SK-N-SH (cell line): ENCODE results near the gene TMEM191C. TPM values are rescaled to one million over a fixed set of nuclear protein-coding genes. Genes with fewer than 3 reads are reported as not detected.

Source experiments
- CTCF ChIA-PET: fragments of 300-600, 350-600 bp; formaldehyde crosslinking; extraction: SDS; loops from one replicate; lab custom pipeline; 2021; lab: Yijun Ruan, JAX
- POLR2A ChIA-PET: fragments of 350-600 bp; sonication (Branson Sonifier 250); formaldehyde crosslinking; extraction: SDS; loops from one replicate; lab custom pipeline; 2020; ENCODE audit warnings: antibody characterized with exemption, inconsistent platforms; lab: Yijun Ruan, JAX
- DNase-seq: peaks from one replicate; pipeline ENCODE4 v3.0.0; 2012
- H2AFZ ChIP-seq: fragments of 200-600 bp; sonication (generic); 2 replicates; pipeline ENCODE4 v1.8.1; 2016; ENCODE audit warnings: antibody characterized with exemption, mild to moderate bottlenecking, low read depth
- H3F3A ChIP-seq: fragments of 200-600 bp; sonication (generic); replicated peaks from 2 replicates; pipeline ENCODE3; 2016; ENCODE audit warnings: antibody characterized with exemption, mild to moderate bottlenecking; ENCODE audit not compliant: insufficient read depth
- H3K27ac ChIP-seq, 2 experiments: fragments of 200-500 bp in 1 of 2; fragments of 200-600 bp in 1 of 2; sonication (Bioruptor generic) in 1 of 2; sonication (generic), shearing (Covaris generic) in 1 of 2; 2 replicates each; pipeline versions ENCODE4 v1.5.1 to v1.6.1; 2014 to 2016; ENCODE audit warnings: low read depth in 2 of 2, inconsistent platforms in 1 of 2, low read length in 1 of 2, mild to moderate bottlenecking in 1 of 2, mixed read lengths in 1 of 2
- H3K27me3 ChIP-seq: fragments of 200-600 bp; sonication (generic), shearing (Covaris generic); 2 replicates; pipeline ENCODE4 v1.6.1; 2016; ENCODE audit warnings: mixed run types; ENCODE audit not compliant: insufficient read depth
- H3K36me3 ChIP-seq, 2 experiments: fragments of 200-500 bp in 1 of 2; fragments of 200-600 bp in 1 of 2; sonication (Bioruptor generic) in 1 of 2; sonication (generic) in 1 of 2; replicated peaks in 1 of 2; 2 replicates each; pipeline versions ENCODE3 to v1.5.1; 2014 to 2016; ENCODE audit warnings: low read length in 1 of 2, mild to moderate bottlenecking in 1 of 2; ENCODE audit not compliant: insufficient read depth in 2 of 2, control insufficient read depth in 1 of 2
- H3K4me1 ChIP-seq, 2 experiments: fragments of 200-500 bp in 1 of 2; fragments of 200-600 bp in 1 of 2; sonication (Bioruptor generic) in 1 of 2; sonication (generic), shearing (Covaris generic) in 1 of 2; 2 replicates each; pipeline versions ENCODE4 v1.5.1 to v1.6.1; 2014 to 2016; ENCODE audit warnings: low read depth in 1 of 2, low read length in 1 of 2, mixed run types in 1 of 2; ENCODE audit not compliant: insufficient read depth in 2 of 2, control insufficient read depth in 1 of 2
- H3K4me2 ChIP-seq: fragments of 200-600 bp; sonication (generic), shearing (Covaris generic); 2 replicates; pipeline ENCODE4 v1.6.1; 2017; ENCODE audit warnings: mixed run types
- H3K4me3 ChIP-seq, 2 experiments: fragments of 200-500 bp in 1 of 2; fragments of 200-600 bp in 1 of 2; sonication (Bioruptor generic) in 1 of 2; sonication (generic), shearing (Covaris generic) in 1 of 2; 2 replicates each; pipeline versions ENCODE4 v1.5.1 to v1.8.1; 2014 to 2016; ENCODE audit warnings: low read depth in 2 of 2, inconsistent platforms in 1 of 2, low read length in 1 of 2, mild to moderate bottlenecking in 1 of 2, mixed read lengths in 1 of 2, moderate library complexity in 1 of 2
- H3K79me2 ChIP-seq: fragments of 200-600 bp; sonication (generic); 2 replicates; pipeline ENCODE4 v1.8.1; 2017; ENCODE audit warnings: mild to moderate bottlenecking; ENCODE audit not compliant: insufficient read depth
- H3K9ac ChIP-seq: fragments of 200-600 bp; sonication (generic); 2 replicates; pipeline ENCODE4 v1.6.1; 2017; ENCODE audit warnings: mixed run types
- H3K9me2 ChIP-seq: fragments of 200-600 bp; sonication (generic); 2 replicates; pipeline ENCODE4 v1.6.1; 2017; ENCODE audit warnings: mixed run types
- H3K9me3 ChIP-seq: fragments of 200-600 bp; sonication (generic); 2 replicates; pipeline ENCODE4 v1.6.1; 2017; ENCODE audit warnings: mixed run types, mild to moderate bottlenecking, moderate library complexity
- H4K20me1 ChIP-seq: fragments of 200-600 bp; sonication (generic); 2 replicates; pipeline ENCODE4 v1.6.1; 2017; ENCODE audit warnings: mild to moderate bottlenecking, mixed run types; ENCODE audit not compliant: insufficient read depth
- CHD2 ChIP-seq: fragments of 150-350 bp; IDR thresholded peaks from 2 replicates; pipeline ENCODE4 v1.6.1; 2018; ENCODE audit warnings: low read length; ENCODE audit not compliant: partially characterized antibody
- EZH2phosphoT487 ChIP-seq: fragments of 200-600 bp; sonication (generic); IDR thresholded peaks from 2 replicates; pipeline ENCODE4 v1.6.1; 2017; ENCODE audit warnings: low read depth, mixed run types, mild to moderate bottlenecking, antibody characterized with exemption, moderate library complexity, borderline replicate concordance
- FOXJ3 ChIP-seq: sonication (generic); formaldehyde crosslinking; IDR thresholded peaks from 2 replicates; pipeline ENCODE4 v1.5.1; 2020; ENCODE audit warnings: mild to moderate bottlenecking, missing genetic modification reagents
- GABPA ChIP-seq: IDR thresholded peaks from 2 replicates; pipeline ENCODE4 v1.4.0; 2012; ENCODE audit warnings: low read depth, mild to moderate bottlenecking
- MAX ChIP-seq: IDR thresholded peaks from 2 replicates; pipeline ENCODE4 v1.4.0; 2012; ENCODE audit warnings: low read depth
- MEF2A ChIP-seq: IDR thresholded peaks from 2 replicates; pipeline ENCODE4 v1.4.0; 2012; ENCODE audit warnings: low read depth, borderline replicate concordance
- MXI1 ChIP-seq: IDR thresholded peaks from 2 replicates; pipeline ENCODE4 v1.6.1; 2012; ENCODE audit warnings: mild to moderate bottlenecking, low read depth, low read length, improper control_type of control experiment
- NRF1 ChIP-seq: IDR thresholded peaks from 2 replicates; pipeline ENCODE4 v1.6.1; 2012; ENCODE audit warnings: low read depth, mild to moderate bottlenecking, low read length
- PBX3 ChIP-seq: IDR thresholded peaks from 2 replicates; pipeline ENCODE4; 2012
- POLR2AphosphoS5 ChIP-seq: IDR thresholded peaks from 2 replicates; pipeline ENCODE4 v1.6.1; 2012; ENCODE audit warnings: low read depth, low read length
- RAD21 ChIP-seq: IDR thresholded peaks from 2 replicates; pipeline ENCODE4 v1.6.1; 2012; ENCODE audit warnings: mild to moderate bottlenecking, low read length
- RXRA ChIP-seq: IDR thresholded peaks from 2 replicates; pipeline ENCODE4 v1.4.0; 2012; ENCODE audit warnings: low read depth, mild to moderate bottlenecking, borderline replicate concordance
- SIN3A ChIP-seq: IDR thresholded peaks from 2 replicates; pipeline ENCODE4 v1.6.1; 2012; ENCODE audit warnings: low read depth, mild to moderate bottlenecking, low read length, moderate library complexity, borderline replicate concordance
- TAF1 ChIP-seq: IDR thresholded peaks from 2 replicates; pipeline ENCODE4 v1.6.1; 2012; ENCODE audit warnings: low read depth, mild to moderate bottlenecking, low read length, moderate library complexity, borderline replicate concordance
- TCF12 ChIP-seq: IDR thresholded peaks from 2 replicates; pipeline ENCODE4 v1.4.0; 2012
- WGBS: methylation state at CpG from one replicate; pipeline ENCODE4 v1.1.6; 2017; ENCODE audit warnings: low lambda C conversion rate; 5-methylcytosine and 5-hydroxymethylcytosine counted together
- polyA plus RNA-seq, 3 experiments: library from polyadenylated mRNA; depleted of rRNA; stranded (reverse); fragments of >200 nt; gene quantifications; 2 replicates each; pipeline ENCODE4 v1.2.3, GENCODE V29; 2012
- TF ChIP-seq, protein P1 (sequence below): IDR thresholded peaks from 2 replicates; pipeline ENCODE4 v1.6.1; 2012; ENCODE audit warnings: mild to moderate bottlenecking, low read depth, low read length, moderate library complexity
- TF ChIP-seq, protein P2 (sequence below): IDR thresholded peaks from 2 replicates; pipeline ENCODE4 v1.4.0; 2012; ENCODE audit warnings: low read depth, borderline replicate concordance
- TF ChIP-seq, protein P3 (sequence below): IDR thresholded peaks from 2 replicates; pipeline ENCODE4 v1.4.0; 2012; ENCODE audit warnings: low read depth, borderline replicate concordance
- TF ChIP-seq, protein P4 (sequence below): fragments of 150-350 bp; IDR thresholded peaks from 2 replicates; pipeline ENCODE4 v1.6.1; 2017; ENCODE audit warnings: antibody characterized with exemption, low read length, low read depth, borderline replicate concordance

TMEM191C gene
- polyA plus RNA-seq, 1 of the 3 experiments (the other 2 are of a cell fraction): 3.4 TPM

DNA sequence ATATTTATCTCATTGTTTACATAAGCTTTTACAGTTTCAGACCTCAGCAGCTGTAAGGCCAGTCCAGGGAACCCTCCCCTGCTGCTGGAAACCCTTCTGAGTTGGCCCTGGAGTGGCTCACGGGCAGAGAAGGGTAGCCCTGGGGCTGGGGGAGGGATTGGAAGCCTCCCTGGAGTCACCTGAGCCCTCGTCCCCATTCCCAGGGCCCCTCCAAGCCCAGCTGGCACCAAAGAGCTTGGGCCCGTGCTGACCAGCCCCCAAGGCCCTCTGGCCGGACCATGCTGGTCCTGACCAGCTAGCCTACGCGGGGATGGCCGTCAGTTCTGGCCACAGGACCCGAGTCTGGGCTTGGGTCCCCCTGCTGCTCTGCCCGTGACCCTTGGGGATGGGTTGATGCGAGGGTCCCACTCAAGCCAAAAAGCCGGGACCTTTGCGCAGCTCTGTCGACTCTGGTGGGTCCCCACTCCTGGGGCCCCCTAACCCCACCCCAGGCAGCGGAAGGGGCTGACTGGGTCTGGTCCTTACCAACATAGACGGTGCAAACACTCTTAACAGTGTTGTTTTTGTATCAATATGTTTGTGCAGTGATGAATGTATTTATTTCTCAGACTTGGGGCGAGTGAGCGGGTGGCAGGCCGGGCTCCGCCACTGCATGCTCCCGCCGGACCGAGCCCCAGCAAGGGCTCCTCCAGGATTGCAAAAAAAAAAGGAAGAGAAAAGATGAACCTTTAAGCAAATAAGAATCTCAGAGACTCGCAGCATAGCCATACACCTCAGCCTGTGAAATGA, 17.5 kb upstream of the TMEM191C start:
- Histone ChIP-seq H2AFZ (no peak overlapping the region), H3K4me1 (peaks cover 0 to 2% of the 10 kb centered on the region in 2 experiments; a peak in 1 of 4 replicates), H4K20me1 (0 out of 2 replicates have a peak, but pooled peaks cover 3% of the 10 kb centered on the region), H3K4me2 (no peak overlapping the region), H3K27ac (no peak overlapping the region), H3K36me3 (peaks cover 0 to 21% of the 10 kb centered on the region in 2 experiments), H3K9me3 (no peaks in the 10 kb centered on the region)
- CTCF ChIA-PET: no interaction called here
- TF ChIP-seq RXRA: no peak
- TF ChIP-seq MAX: no peak
- TF ChIP-seq, protein P1, sequence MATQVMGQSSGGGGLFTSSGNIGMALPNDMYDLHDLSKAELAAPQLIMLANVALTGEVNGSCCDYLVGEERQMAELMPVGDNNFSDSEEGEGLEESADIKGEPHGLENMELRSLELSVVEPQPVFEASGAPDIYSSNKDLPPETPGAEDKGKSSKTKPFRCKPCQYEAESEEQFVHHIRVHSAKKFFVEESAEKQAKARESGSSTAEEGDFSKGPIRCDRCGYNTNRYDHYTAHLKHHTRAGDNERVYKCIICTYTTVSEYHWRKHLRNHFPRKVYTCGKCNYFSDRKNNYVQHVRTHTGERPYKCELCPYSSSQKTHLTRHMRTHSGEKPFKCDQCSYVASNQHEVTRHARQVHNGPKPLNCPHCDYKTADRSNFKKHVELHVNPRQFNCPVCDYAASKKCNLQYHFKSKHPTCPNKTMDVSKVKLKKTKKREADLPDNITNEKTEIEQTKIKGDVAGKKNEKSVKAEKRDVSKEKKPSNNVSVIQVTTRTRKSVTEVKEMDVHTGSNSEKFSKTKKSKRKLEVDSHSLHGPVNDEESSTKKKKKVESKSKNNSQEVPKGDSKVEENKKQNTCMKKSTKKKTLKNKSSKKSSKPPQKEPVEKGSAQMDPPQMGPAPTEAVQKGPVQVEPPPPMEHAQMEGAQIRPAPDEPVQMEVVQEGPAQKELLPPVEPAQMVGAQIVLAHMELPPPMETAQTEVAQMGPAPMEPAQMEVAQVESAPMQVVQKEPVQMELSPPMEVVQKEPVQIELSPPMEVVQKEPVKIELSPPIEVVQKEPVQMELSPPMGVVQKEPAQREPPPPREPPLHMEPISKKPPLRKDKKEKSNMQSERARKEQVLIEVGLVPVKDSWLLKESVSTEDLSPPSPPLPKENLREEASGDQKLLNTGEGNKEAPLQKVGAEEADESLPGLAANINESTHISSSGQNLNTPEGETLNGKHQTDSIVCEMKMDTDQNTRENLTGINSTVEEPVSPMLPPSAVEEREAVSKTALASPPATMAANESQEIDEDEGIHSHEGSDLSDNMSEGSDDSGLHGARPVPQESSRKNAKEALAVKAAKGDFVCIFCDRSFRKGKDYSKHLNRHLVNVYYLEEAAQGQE: no peak
- no peak for TF ChIP-seq SIN3A
- TF ChIP-seq POLR2AphosphoS5: no peak
- TF ChIP-seq, protein P2, sequence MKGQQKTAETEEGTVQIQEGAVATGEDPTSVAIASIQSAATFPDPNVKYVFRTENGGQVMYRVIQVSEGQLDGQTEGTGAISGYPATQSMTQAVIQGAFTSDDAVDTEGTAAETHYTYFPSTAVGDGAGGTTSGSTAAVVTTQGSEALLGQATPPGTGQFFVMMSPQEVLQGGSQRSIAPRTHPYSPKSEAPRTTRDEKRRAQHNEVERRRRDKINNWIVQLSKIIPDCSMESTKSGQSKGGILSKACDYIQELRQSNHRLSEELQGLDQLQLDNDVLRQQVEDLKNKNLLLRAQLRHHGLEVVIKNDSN: no peak
- no peak for TF ChIP-seq EZH2phosphoT487
- TF ChIP-seq, protein P3, sequence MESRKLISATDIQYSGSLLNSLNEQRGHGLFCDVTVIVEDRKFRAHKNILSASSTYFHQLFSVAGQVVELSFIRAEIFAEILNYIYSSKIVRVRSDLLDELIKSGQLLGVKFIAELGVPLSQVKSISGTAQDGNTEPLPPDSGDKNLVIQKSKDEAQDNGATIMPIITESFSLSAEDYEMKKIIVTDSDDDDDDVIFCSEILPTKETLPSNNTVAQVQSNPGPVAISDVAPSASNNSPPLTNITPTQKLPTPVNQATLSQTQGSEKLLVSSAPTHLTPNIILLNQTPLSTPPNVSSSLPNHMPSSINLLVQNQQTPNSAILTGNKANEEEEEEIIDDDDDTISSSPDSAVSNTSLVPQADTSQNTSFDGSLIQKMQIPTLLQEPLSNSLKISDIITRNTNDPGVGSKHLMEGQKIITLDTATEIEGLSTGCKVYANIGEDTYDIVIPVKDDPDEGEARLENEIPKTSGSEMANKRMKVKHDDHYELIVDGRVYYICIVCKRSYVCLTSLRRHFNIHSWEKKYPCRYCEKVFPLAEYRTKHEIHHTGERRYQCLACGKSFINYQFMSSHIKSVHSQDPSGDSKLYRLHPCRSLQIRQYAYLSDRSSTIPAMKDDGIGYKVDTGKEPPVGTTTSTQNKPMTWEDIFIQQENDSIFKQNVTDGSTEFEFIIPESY: no peak
- TF ChIP-seq, protein P4, sequence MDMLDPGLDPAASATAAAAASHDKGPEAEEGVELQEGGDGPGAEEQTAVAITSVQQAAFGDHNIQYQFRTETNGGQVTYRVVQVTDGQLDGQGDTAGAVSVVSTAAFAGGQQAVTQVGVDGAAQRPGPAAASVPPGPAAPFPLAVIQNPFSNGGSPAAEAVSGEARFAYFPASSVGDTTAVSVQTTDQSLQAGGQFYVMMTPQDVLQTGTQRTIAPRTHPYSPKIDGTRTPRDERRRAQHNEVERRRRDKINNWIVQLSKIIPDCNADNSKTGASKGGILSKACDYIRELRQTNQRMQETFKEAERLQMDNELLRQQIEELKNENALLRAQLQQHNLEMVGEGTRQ: no peak
- no peak for TF ChIP-seq RAD21
- TF ChIP-seq MEF2A: no peak
- no peak for TF ChIP-seq PBX3
- TF ChIP-seq TCF12: no peak
- no peak for TF ChIP-seq GABPA
- TF ChIP-seq MXI1: no peak
- TF ChIP-seq CHD2: no peak
- TF ChIP-seq FOXJ3 (CRISPR knock-in tag): no peak
- no peak for TF ChIP-seq TAF1
- no peak for TF ChIP-seq NRF1
- TF ChIP-seq, all 33 proteins: peak for 0
- H3K79me2 ChIP-seq: no peaks in the 10 kb centered on the region
- no peaks in the 10 kb centered on the region for H3F3A ChIP-seq
- POLR2A ChIA-PET: no interaction called here
- no peak overlapping the region for H3K9ac ChIP-seq
- DNase-seq: no peak
- no peak overlapping the region for H3K4me3 ChIP-seq
- no peaks in the 10 kb centered on the region for H3K27me3 ChIP-seq
- WGBS: 92% methylated on average over 12 of the region's 23 CpGs
- no peaks in the 10 kb centered on the region for H3K9me2 ChIP-seq
